ENCODE data around the gene EFHD2.
"Not testable (repeated sequence)": the region's sequence is repeated elsewhere in the genome, so short reads cannot be mapped to it uniquely, and the experiment has no call there.

EFHD2 gene, protein sequence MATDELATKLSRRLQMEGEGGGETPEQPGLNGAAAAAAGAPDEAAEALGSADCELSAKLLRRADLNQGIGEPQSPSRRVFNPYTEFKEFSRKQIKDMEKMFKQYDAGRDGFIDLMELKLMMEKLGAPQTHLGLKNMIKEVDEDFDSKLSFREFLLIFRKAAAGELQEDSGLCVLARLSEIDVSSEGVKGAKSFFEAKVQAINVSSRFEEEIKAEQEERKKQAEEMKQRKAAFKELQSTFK

DNA sequence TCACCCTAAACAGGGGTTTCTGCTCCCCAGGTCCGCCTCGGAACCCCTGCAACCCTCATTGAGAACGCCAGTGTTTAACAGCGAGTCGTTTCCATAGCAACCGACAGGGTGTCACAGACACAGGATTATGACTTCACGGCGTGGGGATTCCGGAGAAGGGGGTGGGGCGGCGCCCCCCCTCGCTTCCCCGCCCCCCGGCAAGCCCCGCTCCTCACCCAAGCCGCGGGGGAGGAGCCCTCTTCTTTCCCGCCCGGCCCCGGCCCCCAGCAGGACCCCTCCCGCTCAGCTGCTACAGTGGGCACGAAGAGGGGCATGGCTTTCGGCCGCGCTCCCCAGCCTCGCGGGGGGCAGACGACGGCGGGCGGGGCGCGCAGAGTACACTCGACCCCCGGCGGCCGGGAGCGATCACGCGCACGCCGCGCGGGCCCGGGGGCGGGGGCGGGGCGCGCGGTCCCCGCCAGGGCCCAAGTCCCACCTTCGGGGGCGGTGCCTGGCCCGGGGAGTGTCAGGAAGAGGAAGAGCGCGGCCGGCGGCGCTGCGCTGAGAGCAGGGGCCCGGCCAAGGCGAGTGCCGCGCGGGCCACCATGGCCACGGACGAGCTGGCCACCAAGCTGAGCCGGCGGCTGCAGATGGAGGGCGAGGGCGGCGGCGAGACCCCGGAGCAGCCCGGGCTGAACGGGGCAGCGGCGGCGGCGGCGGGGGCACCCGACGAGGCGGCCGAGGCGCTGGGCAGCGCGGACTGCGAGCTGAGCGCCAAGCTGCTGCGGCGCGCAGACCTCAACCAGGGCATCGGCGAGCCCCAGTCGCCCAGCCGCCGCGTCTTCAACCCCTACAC, at the start of gene EFHD2:
Gene EFHD2 (plus strand): TSS at position 501 of the 835 bp plus-strand sequence. CDS start 84 bp downstream, at position 585.
- DNase-seq (ENCODE audit: low read depth) = peak; percentile 72

DNA sequence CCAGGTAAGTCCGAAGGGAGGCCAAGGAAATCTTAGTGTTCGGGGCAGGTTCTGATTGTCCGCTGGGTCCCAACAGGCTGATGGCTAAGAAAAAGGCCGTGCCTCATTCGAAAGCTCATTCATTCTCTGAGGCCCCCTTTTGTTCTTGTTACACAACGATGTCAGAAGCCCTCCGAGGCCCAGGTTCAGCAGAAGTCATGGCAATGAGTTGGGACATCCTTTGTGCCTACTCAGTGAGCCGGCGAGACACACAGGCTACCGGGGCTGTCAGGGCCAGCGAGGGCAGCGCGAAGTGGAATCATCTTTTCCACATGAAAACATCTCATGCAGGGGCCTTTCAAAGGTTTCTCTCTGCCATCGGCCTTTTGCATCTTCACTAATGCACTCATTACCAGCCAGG, 49.0 kb upstream of the EFHD2 start:
- no peak for DNase-seq (ENCODE audit: low read depth)

DNA sequence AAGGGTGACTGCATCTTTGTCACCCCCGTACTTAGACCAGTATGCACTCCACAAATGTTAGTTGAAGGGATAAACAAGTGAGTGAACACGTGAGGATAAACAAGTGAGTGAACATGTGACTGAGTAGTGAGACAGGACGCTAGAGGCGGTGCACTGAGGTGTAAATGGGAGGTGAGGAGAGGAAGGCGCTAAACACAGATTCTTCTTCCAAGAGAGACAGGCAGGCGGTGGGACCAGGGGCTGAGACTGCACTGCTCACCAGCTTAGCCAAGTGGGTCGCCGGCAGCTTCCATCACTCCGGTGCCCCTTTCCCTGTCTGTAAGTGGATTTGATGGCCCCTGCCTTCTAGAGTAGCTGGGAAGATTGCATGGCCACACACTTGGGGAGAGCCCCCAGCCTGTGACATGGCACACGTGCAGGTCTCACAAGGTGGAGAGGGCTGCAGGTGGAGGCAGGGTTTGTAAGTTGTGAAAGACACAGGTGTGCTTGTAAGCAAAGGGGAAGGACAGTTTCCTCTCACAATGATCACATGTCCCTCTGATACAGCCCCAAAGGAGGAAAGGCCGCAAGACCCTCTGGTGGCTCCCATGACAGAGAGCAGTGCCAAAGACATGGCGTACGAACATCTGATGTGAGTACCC, 47.5 kb upstream of the EFHD2 start:
- DNase-seq (ENCODE audit: low read depth) = no peak

DNA sequence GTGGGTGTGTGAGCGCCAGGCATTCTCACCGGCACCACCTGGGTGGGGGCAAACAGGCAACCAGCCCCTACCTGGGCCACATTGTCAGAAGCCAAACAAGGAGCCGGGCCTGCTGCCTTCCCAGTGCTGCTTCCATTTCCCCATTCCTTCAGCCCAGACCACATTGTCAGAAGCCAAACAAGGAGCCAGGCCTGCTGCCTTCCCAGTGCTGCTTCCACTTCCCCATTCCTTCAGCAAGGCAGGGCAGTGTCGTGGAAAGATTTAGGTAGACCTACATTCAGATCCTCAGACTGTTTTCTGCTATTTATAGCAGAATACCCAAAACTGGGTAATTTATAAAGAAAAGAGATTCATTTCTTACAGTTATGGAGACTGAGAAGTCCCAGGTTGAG, 47.0 kb upstream of the EFHD2 start:
- no peak for DNase-seq (ENCODE audit: low read depth)

DNA sequence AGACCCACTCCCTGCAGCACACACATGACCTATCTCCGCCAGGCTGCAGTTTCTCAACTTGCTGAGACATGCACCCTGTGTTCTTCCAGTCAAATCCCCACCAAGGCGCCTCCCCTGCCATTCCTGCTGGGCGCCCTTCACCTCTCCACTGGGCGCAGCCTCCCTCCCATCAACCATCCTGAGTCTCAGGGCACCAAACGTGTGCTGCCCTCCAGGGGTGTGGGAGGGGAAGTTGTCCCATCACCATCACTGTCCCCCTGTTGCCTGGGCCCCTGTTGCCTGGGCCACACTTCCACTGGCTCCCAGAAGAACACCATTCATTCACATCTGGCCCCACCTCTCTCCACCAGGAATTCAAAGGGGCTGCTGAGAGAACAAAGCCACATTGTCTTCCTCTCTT, 44.9 kb upstream of the EFHD2 start:
- DNase-seq (ENCODE audit: low read depth) = no peak

DNA sequence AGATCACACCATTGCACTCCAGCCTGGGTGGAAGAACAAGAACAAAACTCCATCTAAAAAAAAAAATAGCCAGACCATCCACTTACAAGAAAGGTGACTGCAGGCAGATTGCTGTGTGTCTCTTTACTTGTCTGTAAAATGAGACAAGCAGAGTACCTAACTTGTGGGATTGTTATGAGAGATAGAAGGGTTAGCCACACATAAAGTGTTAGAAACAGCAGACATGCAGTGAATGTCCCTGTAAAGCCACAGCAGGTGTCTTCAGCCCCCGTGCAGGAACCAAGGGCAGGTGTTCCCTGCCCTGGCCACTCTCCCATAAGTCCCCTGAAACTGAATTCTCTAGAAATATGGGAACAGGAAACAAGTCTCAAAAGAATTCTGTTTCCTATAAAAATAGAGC, 40.8 kb upstream of the EFHD2 start:
- DNase-seq (ENCODE audit: low read depth) = no peak

DNA sequence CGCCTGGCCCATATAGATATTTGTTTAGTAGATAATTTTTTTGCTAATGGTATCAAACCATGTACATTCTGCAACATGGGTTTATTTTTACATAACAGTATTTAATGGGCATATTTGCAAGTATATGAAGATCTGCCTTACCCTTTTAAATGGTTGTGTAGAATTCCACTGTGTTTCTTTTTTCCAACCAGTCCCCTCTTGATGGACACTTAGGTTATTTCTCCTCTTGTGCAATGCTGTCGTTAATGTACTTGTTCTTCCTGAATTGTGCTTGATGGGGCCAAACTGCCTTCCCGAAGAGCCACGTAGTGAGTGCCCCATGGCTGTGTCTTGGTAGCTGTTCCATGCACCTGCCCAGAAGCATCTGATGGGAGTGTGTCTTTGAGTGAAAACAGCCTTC, 39.4 kb upstream of the EFHD2 start:
- DNase-seq (ENCODE audit: low read depth) = no peak

DNA sequence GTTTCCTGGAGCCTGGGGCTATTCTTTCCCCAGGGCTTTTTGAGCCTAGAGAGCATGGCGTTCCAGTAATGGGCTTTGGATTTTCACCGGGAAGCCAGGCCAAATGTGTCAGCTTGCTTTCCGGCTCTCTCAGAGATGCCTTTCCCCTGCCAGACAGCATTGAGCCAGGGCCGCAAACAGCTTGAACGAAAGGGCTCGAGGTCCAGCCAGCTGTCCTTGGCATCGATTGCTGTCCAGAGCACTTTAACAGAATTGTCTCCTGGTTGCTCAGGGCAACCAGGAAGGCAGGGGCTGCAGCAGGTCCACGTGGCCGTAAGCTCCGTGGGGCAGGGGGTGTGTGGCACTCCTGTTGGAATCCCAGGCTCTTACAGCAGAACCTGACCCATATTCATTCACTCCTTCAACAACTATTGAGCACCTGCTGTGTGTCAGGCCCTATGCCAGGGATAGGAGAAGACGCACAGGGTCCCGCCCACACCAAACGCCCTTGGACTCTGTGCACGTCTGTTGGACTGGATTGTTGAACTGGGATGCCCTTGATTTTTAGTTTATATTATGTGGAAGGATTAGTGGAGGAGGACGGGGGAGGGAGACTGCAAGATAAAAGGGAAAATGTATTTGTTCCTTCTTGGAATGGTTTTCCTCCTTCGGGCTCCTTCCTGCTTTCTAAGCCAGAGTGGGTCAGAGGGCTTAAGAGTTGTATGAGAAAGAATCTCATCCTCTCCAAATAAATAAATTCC, 38.7 kb upstream of the EFHD2 start:
- no peak for DNase-seq (ENCODE audit: low read depth)

DNA sequence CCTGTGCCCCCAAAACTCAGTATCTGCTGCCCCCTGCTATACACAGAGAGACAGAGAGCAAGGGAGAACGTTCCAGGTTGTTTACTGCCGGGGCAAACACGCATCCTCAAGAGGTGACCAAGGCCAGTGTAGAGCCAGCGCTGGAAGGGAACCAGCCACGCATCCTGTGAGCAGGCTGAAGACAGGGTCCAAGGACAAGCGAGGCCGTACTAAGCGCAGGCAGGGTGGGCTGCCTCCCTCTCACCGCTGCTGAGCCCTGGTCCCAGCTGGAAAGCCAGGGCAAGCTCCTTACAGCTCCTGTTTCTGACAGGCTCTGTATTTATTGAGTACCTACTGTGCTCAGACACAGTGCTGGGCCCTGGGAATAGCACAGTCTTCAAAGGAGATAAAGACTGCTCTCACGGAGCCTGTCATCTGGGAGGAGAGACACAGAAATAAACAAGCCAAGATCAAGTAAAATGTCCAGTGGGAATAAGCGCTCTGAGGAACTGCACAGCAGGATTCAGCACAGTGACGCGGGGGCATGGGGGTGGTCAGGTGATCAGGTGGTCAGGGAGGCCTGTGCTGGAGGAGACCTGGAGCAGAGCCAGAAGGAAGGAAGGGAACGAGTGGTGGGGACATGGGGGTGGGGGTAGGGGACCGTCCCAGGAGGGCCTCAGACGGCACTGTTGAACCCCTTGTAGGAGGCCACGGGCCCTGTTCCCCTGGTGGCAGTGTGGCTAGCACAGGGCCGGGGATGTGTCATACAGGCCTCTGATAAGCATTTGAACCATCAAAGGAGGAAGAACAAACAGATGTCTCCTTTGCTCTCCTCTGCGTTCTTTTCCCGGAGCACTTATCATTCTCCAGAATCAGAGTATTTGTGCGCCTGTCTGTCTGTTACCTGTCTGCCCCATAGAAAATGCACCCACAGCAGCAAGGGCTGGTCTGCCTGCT, 37.8 kb upstream of the EFHD2 start:
- no peak for DNase-seq (ENCODE audit: low read depth)

DNA sequence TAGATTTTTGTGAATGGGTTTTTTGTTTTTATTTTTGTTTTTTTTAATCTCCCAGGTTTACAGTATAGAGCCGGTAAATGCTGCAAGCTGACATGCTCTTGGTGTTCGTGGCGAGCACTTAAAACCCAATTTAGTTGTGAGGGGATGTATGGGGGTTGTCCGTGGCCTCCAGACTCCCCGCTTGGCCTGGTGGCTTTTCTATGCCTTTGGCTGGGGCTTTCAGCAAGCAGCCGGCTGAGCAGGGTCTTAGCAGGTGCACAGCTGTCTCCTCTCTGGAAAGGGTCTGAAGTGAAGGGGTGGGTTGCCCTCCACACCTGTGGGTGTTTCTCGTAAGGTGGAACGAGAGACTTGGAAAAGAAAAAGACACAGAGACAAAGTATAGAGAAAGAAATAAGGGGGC, 31.0 kb upstream of the EFHD2 start:
- no peak for DNase-seq (ENCODE audit: low read depth)

DNA sequence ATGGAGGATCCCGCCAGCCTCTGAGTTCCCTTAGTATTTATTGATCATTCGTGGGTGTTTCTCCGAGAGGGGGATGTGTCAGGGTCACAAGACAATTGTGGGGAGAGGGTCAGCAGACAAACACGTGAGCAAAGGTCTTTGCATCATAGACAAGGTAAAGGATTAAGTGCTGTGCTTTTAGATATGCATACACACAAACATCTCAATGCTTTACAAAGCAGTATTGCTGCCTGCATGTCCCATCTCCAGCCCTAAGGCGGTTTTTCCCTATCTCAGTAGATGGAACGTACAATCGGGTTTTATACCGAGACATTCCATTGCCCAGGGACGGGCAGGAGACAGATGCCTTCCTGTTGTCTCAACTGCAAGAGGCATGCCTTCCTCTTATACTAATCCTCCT, 30.5 kb upstream of the EFHD2 start:
- not testable (repeated sequence) for DNase-seq (ENCODE audit: low read depth)

DNA sequence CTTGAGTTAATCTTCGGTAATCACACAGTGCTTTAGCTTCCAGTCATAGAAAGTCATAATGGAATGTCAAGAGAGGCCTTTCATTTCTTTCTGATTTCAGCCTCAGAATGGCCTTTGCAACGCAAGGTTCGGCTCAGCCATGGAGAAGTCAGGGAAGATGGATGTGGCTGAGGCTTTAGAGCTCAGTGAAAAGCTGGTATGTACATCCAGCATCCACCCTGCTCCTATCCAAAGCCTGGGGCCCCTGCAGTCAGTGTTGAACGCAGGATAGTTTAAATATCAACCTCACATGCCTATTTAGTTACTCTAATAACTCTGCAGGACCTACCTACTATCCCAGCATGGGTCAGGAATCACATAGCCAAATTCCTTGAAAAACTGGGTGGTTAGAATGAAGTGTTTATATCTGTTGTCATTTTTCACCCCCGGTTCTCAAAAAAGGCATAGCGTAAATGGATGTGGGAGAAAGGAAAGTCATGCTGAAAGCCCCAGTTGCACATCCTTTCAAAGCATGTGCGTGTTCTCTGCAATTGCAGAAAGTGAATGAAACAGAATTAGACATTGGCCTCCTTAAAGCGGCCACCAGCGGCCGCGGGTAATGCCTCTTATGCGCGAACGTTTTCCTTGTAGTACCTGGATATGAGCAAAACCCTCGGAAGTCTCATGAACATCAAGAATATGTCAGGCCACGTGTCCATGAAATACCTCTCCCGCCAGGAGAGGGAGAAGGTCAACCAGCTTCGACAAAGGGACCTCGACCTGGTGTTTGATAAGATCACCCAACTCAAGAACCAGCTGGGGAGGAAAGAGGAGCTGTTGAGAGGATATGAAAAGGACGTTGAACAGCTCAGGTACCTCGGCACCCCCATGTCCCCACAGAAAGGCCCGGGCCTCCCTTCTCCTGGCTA, 28.8 kb upstream of the EFHD2 start:
- DNase-seq (ENCODE audit: low read depth) = no peak

DNA sequence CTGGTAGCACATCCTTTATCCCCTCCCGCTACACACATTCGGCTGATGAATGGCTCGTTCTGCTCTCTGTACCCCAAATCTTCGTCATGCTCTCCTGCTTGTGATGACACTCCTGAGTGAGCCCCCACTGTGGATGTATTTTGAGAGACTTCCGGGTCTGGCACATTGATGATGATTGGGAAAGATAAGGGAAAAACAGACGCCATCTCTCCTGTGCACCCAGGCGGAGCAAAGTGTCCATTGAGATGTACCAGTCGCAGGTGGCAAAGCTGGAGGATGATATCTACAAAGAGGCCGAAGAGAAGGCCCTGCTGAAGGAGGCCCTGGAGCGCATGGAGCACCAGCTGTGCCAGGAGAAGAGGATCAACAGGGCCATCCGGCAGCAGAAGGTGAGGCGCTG, 27.9 kb upstream of the EFHD2 start:
- no peak for DNase-seq (ENCODE audit: low read depth)

DNA sequence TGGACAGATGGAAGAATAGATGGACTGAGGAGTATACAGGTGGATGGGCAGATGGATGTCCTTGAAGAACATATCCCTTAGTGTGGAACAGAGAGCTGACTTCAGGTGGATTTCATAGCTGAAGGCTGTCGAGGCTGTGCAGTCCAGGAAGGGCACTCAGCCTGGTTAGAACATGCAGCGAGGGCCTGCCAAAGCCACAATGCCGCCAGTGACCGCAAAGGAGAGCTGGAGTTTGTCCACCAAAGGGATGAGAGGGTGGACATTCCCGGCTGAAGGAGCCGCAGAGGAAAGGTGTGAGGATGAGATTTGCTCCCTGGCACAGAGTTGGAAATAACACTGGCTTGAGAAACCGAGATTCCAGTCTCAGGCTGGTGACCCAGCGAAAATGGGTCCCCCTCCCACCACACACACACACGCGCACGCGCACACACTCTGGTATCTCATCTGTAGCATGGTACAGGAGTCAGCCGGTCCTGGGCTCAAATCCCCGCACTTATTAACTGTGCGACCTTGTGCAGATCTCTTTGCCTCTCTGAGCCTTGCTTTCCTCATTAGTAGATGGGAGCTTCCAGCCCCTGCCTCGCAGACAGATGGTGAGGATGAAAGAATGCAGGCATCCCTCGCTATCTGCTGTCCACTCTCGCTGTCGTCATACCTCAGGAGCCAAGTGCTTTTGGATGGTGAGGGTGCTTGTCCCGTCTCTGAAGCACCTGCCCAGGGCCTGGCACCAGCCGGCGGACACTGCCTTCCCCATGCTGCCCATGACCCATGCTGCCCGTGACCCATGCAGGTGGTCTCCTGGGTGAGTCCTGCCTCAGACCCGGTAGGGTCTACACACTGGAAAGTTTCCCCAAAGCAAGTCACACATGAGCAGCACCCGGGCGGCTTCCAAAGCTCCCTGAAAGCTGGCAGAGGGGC, 26.8 kb upstream of the EFHD2 start:
- no peak for DNase-seq (ENCODE audit: low read depth)

DNA sequence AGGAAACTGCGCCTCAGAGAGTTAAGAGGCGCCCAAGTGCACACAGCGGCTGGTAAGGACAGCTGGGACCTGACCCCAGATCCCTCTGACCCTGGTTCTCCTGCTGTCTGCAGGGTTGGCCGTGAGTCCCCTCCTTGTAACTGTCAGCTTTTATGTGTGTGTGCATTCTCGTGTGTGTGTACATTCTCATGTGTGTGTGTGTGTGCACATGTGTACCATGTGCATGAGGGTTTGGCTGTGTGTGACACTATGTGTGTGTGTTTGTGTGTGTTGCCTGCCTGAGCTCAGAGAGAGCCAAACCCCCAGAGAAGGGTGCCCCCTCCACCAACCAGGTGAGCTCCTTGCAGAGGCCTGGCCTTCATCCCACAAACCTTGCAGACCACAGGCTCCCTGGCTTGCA, 25.9 kb upstream of the EFHD2 start:
- no peak for DNase-seq (ENCODE audit: low read depth)

DNA sequence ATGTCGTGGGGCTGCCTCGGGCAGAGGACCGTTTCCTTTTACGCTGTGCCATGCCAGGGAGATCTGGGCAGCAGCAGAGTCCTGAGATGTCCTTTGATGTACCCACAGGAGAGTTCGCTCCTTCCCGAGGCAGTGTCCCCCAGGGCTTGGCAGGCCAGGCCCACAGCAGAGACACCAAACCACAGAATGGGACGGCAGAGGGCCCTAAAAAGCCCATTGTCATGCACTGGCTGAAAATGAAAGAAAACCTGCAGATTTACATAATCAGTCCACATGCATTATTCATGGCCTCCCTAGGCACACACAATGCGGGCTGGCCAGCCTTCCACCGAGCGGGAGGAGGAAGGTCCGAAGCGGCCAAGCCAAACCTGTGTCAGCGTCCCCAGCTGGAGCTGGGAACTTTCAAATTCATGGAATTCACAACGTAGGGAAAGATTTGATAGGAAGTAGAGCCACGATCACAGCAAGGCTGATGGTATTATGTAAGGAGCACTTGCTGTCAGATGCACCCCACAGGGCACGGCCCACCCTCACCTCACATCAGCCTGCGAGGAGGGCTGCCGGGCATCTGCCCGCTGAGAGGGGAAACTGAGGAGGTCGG, 25.3 kb upstream of the EFHD2 start:
- no peak for DNase-seq (ENCODE audit: low read depth)

DNA sequence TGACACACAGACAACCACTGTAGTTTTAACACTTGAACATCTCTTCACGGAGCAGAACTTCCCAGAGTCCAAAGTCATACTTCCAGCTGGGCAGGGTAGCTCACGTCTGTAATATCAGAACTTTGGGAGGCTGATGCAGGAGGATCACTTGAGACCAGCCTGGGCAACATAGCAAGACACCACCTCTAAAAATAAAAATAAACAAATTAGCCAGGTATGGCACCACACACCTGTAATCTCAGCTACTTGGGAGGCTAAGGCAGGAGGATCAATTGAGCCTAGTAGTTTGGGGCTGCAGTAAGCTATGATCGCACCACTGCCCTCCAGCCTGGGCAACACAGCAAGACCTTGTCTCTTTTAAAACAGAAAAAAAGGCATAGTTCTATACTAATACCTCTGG, 24.3 kb upstream of the EFHD2 start:
- DNase-seq (ENCODE audit: low read depth) = no peak

DNA sequence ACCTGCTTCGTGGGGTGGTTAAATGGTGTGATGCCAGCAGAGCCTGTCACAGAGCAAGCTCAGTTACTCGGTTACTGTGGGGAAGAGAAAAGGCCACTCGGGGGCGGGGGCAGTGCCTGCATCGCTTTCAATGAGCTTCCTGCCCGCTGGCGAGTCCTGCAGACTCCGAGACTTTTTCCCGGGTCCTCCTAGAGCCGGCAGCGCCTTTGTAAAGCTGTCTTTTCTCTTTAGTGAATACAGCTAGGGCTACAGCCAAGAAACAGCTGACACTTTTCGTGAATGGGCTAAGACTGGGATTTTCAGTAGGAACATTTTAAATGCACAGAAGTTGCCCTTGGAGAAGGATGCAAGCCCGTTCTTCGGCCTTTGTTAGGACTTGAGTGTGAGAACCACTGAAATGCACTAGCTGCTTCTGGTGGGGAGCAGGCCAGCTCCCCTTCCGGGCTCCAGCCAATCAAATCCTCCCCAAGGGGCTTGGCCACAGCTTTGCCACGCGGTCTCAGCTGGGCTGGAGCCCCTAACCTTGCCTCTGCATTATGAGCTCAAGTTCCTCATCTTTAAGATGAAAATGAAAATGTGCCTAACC, 23.4 kb upstream of the EFHD2 start:
- DNase-seq (ENCODE audit: low read depth) = no peak
